Endodermal cell (in vitro differentiated cells): ENCODE results near the gene TPH2. TPM values are rescaled to one million over a fixed set of nuclear protein-coding genes. Genes with fewer than 3 reads are reported as not detected.
A peak's percentile ranks its signal among the peaks of the same experiment; 100 is the strongest.

Source experiments
- DNase-seq: peaks from one replicate; pipeline ENCODE4 v3.0.0-alpha.2; 2017
- H3K27ac ChIP-seq: 2 replicates; pipeline ENCODE4 v1.5.1; 2013; ENCODE audit warnings: mild to moderate bottlenecking, low read depth, low read length, moderate library complexity
- H3K27me3 ChIP-seq: 2 replicates; pipeline ENCODE4 v1.6.1; 2013; ENCODE audit warnings: mild to moderate bottlenecking, low read length, moderate library complexity; ENCODE audit not compliant: insufficient read depth, control insufficient read depth, poor library complexity, severe bottlenecking
- H3K36me3 ChIP-seq: 2 replicates; pipeline ENCODE4 v1.7.0; 2013; ENCODE audit warnings: mild to moderate bottlenecking, low read length, moderate library complexity; ENCODE audit not compliant: control insufficient read depth, insufficient read depth
- H3K4me1 ChIP-seq: one replicate; pipeline ENCODE4 v1.7.0; 2013; ENCODE audit warnings: low read length; ENCODE audit not compliant: control insufficient read depth, insufficient read depth
- H3K4me3 ChIP-seq: 2 replicates; pipeline ENCODE4 v1.5.1; 2013; ENCODE audit warnings: mild to moderate bottlenecking, low read length, moderate library complexity
- H3K9ac ChIP-seq: 2 replicates; pipeline ENCODE4 v1.6.1; 2013; ENCODE audit warnings: mild to moderate bottlenecking, low read length, moderate library complexity; ENCODE audit not compliant: poor library complexity, severe bottlenecking; ENCODE audit errors: extremely low read depth
- H3K9me3 ChIP-seq: 2 replicates; pipeline ENCODE4 v1.6.1; 2013; ENCODE audit warnings: mild to moderate bottlenecking, low read length, moderate library complexity; ENCODE audit not compliant: control insufficient read depth
- H3K27ac Mint-ChIP-seq: 2 replicates; pipeline ENCODE4 v1.8.0; 2020; ENCODE audit warnings: mixed read lengths
- H3K27me3 Mint-ChIP-seq: 2 replicates; pipeline ENCODE4 v1.8.0; 2021; ENCODE audit warnings: mild to moderate bottlenecking, mixed read lengths; ENCODE audit not compliant: insufficient read depth
- H3K36me3 Mint-ChIP-seq: 2 replicates; pipeline ENCODE4 v1.8.0; 2020; ENCODE audit warnings: low read depth, mixed read lengths
- H3K4me1 Mint-ChIP-seq: 2 replicates; pipeline ENCODE4 v1.8.0; 2020; ENCODE audit warnings: mixed read lengths
- H3K4me3 Mint-ChIP-seq: 2 replicates; pipeline ENCODE4 v1.8.0; 2020; ENCODE audit warnings: mild to moderate bottlenecking, moderate library complexity, mixed read lengths
- H3K9me3 Mint-ChIP-seq: 2 replicates; pipeline ENCODE4 v1.8.0; 2020; ENCODE audit warnings: mild to moderate bottlenecking, mixed read lengths
- WGBS, 2 experiments: methylation state at CpG; one replicate each; pipeline versions ENCODE4 v1.1.5 to v1.1.7; 2013; ENCODE audit warnings: missing lambda C conversion rate in 2 of 2, mixed read lengths in 1 of 2; ENCODE audit not compliant: insufficient coverage in 1 of 2, insufficient read length in 1 of 2; 5-methylcytosine and 5-hydroxymethylcytosine counted together
- long read RNA-seq, 4 experiments: library from polyadenylated mRNA in 2 of 4; library from RNA in 1 of 4; library from capped mRNA in 1 of 4; stranded (forward) in 3 of 4; unstranded in 1 of 4; transcript quantifications; one replicate each; pipeline ENCODE4 v2.0.0, GENCODE V29; 2020 to 2021; ENCODE audit warnings: inconsistent platforms in 1 of 4
- polyA plus RNA-seq, 2 experiments: library from polyadenylated mRNA; stranded (reverse); fragments of 50-300 nt; gene quantifications; one replicate each; pipeline ENCODE4 v1.2.3, GENCODE V29; 2013
- total RNA-seq, 2 donors: library from RNA; stranded (reverse); fragmentation: NEBNext Ultra II Directional in 1 of 2; extraction: Animal tissue kit (Norgen Biotek cat#: 25700) in 1 of 2; gene quantifications; 2 replicates in 1 of 2; 3 replicates in 1 of 2; pipeline ENCODE4 v1.2.1, GENCODE V29; 2021
- TF ChIP-seq, protein P1 (sequence below): fragments of 200-600 bp; sonication (generic); conservative IDR thresholded peaks from 2 replicates; pipeline ENCODE4 v1.5.0; 2021; ENCODE audit warnings: antibody characterized with exemption, mild to moderate bottlenecking

The TPH2 gene
- under 1 TPM in 1 of 2 donors, not detected in 1; 0.11 TPM for total RNA-seq
- not detected for polyA plus RNA-seq (2013, experiment 1 of 2)
- polyA plus RNA-seq (2013, experiment 2 of 2): 0.12 TPM
- long read RNA-seq, experiment 1: 0 reads
- long read RNA-seq, experiment 2: 0 reads
- long read RNA-seq, experiment 3: 0 reads
- long read RNA-seq, experiment 4: 0 reads

DNA sequence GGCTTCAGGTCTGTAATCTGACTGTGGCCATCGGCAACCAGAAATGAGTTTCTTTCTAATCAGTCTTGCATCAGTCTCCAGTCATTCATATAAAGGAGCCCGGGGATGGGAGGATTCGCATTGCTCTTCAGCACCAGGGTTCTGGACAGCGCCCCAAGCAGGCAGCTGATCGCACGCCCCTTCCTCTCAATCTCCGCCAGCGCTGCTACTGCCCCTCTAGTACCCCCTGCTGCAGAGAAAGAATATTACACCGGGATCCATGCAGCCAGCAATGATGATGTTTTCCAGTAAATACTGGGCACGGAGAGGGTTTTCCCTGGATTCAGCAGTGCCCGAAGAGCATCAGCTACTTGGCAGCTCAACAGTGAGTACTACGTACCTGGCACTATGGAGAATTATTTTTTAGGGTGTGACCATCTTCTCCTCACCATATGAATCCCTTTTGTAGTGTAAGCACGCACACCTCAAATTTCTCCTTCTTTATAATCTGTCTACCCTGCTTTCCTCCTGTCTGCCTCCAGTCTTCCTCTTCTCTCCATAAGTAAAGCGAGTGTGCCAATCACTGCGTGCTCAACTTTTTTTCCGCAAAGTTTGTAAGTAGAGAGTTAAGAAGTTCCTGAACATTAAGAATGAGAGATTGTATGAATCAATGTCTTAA, at the start of gene TPH2:
Gene TPH2 (plus strand): TSS at position 118 of the 658 bp plus-strand sequence. CDS start 142 bp downstream, at position 260.
- WGBS, 2 experiments: 6 to 31% methylated on average over 6 to 16 of the region's 16 CpGs
- H3K4me1 Mint-ChIP-seq: peaks cover 28% of the 10 kb centered on the region
- H3K9me3 Mint-ChIP-seq: no peaks in the 10 kb centered on the region
- peak; percentile 99 for DNase-seq
- TF ChIP-seq, protein P1, sequence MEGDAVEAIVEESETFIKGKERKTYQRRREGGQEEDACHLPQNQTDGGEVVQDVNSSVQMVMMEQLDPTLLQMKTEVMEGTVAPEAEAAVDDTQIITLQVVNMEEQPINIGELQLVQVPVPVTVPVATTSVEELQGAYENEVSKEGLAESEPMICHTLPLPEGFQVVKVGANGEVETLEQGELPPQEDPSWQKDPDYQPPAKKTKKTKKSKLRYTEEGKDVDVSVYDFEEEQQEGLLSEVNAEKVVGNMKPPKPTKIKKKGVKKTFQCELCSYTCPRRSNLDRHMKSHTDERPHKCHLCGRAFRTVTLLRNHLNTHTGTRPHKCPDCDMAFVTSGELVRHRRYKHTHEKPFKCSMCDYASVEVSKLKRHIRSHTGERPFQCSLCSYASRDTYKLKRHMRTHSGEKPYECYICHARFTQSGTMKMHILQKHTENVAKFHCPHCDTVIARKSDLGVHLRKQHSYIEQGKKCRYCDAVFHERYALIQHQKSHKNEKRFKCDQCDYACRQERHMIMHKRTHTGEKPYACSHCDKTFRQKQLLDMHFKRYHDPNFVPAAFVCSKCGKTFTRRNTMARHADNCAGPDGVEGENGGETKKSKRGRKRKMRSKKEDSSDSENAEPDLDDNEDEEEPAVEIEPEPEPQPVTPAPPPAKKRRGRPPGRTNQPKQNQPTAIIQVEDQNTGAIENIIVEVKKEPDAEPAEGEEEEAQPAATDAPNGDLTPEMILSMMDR: peak; percentile 88
- no peak within 1 kb of the TSS for H3K4me3 Mint-ChIP-seq
- peaks cover 9% of the 10 kb centered on the region for H3K4me1 ChIP-seq
- H3K4me3 ChIP-seq: no peak within 1 kb of the TSS
- H3K9me3 ChIP-seq: no peaks in the 10 kb centered on the region
- H3K36me3 Mint-ChIP-seq: no peaks in the 10 kb centered on the region
- H3K9ac ChIP-seq: no peak within 1 kb of the TSS
- no peak within 1 kb of the TSS for H3K27ac Mint-ChIP-seq
- H3K27me3 Mint-ChIP-seq: no peaks in the 10 kb centered on the region
- H3K27me3 ChIP-seq: peaks cover 6% of the 10 kb centered on the region
- no peaks in the 10 kb centered on the region for H3K36me3 ChIP-seq
- H3K27ac ChIP-seq: no peak within 1 kb of the TSS

DNA sequence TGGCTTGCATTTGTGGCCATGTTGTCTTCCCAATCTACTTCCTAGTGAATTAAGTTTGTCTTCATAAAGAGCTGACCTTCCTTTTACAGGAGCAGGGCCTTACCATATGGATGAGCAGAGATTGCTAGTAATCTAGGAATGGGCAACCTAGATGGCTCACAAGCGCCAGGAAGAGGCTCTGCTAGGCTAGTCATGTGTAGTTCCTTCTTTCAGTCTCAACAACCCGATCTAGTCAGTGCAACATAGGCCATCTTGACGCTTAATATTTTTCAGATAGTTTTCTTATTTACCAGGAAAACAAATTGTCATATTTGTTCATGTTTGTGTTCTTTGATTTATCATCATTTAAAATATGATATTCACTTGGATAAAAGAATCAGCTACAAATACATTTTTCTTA, 48.2 kb upstream of the TPH2 start:
- H3K4me3 ChIP-seq: no peak overlapping the region
- Mint-ChIP-seq H3K36me3 (peaks cover 16% of the 10 kb centered on the region), H3K27me3 (no peaks in the 10 kb centered on the region), H3K9me3 (no peaks in the 10 kb centered on the region), H3K4me1 (peaks cover 11% of the 10 kb centered on the region), H3K27ac (no peak overlapping the region), H3K4me3 (no peak overlapping the region)
- no peaks in the 10 kb centered on the region for H3K4me1 ChIP-seq
- no peak overlapping the region for H3K27ac ChIP-seq
- WGBS, 2 experiments: 97 to 100% methylated on average over 1 to 3 of the region's 3 CpGs
- H3K9ac ChIP-seq: no peak overlapping the region
- DNase-seq: no peak
- TF ChIP-seq, protein P1: no peak
- peaks cover 5% of the 10 kb centered on the region for H3K36me3 ChIP-seq
- H3K27me3 ChIP-seq: no peaks in the 10 kb centered on the region
- no peaks in the 10 kb centered on the region for H3K9me3 ChIP-seq

- Mint-ChIP-seq H3K27ac (no peak overlapping the region), H3K27me3 (no peaks in the 10 kb centered on the region), H3K36me3 (peaks cover 11% of the 10 kb centered on the region), H3K4me1 (peaks cover 6% of the 10 kb centered on the region), H3K4me3 (no peak overlapping the region), H3K9me3 (no peaks in the 10 kb centered on the region)
- Histone ChIP-seq H3K9ac (no peak overlapping the region), H3K27me3 (no peaks in the 10 kb centered on the region), H3K4me1 (no peaks in the 10 kb centered on the region), H3K4me3 (no peak overlapping the region), H3K36me3 (peaks cover 15% of the 10 kb centered on the region), H3K9me3 (no peaks in the 10 kb centered on the region), H3K27ac (no peak overlapping the region)
- DNase-seq: no peak
- 100% methylated on average over 1 of the region's 1 CpG; no CpG with 5 or more reads in 1 of the 2 experiments for WGBS, 2 experiments
- TF ChIP-seq, protein P1: no peak
Observed at GRCh38 chr12:71892059-71892458, 46.6 kb upstream of the TPH2 start.
